KMS-11 (cell line): ENCODE results near the gene SPRED3.

Experiments used
- H2AFZ ChIP-seq: fragments of 200-600 bp; sonication (generic); 2 replicates; pipeline ENCODE4 v1.6.1; 2016; ENCODE audit warnings: antibody characterized with exemption, mixed run types, low read depth
- H3K27ac ChIP-seq: fragments of 200-600 bp; sonication (generic); 2 replicates; pipeline ENCODE4 v1.6.1; 2016; ENCODE audit warnings: mild to moderate bottlenecking, mixed run types
- H3K27me3 ChIP-seq: fragments of 200-600 bp; sonication (generic); 2 replicates; pipeline ENCODE4 v1.6.1; 2017; ENCODE audit warnings: mild to moderate bottlenecking, low read depth, mixed run types, moderate library complexity; ENCODE audit not compliant: insufficient read depth
- H3K36me3 ChIP-seq: fragments of 200-600 bp; sonication (generic); 2 replicates; pipeline ENCODE4 v1.6.1; 2017; ENCODE audit warnings: mild to moderate bottlenecking, mixed run types; ENCODE audit not compliant: insufficient read depth
- H3K4me1 ChIP-seq: fragments of 200-600 bp; sonication (generic); 2 replicates; pipeline ENCODE4 v1.6.1; 2016; ENCODE audit warnings: mild to moderate bottlenecking, low read depth, mixed run types; ENCODE audit not compliant: poor library complexity, severe bottlenecking
- H3K4me2 ChIP-seq: fragments of 200-600 bp; sonication (generic); 2 replicates; pipeline ENCODE4 v1.7.0; 2016; ENCODE audit warnings: mild to moderate bottlenecking, mixed run types
- H3K4me3 ChIP-seq: fragments of 200-600 bp; sonication (generic); IDR thresholded peaks from 2 replicates; pipeline ENCODE4 v1.6.1; 2017; ENCODE audit warnings: low read depth, low read length, mixed read lengths; ENCODE audit not compliant: insufficient read depth
- H3K79me2 ChIP-seq: fragments of 200-600 bp; sonication (generic); 2 replicates; pipeline ENCODE4 v1.6.1; 2016; ENCODE audit warnings: low read depth, mixed run types; ENCODE audit not compliant: insufficient read depth
- H3K9ac ChIP-seq: fragments of 200-600 bp; sonication (generic); 2 replicates; pipeline ENCODE4 v1.6.1; 2016; ENCODE audit warnings: mild to moderate bottlenecking, mixed run types
- H4K20me1 ChIP-seq: fragments of 200-600 bp; sonication (generic); 2 replicates; pipeline ENCODE4 v1.6.1; 2016; ENCODE audit warnings: mild to moderate bottlenecking, mixed run types; ENCODE audit not compliant: insufficient read depth
- TF ChIP-seq, protein P1 (sequence below): fragments of 200-600 bp; sonication (generic); conservative IDR thresholded peaks from 2 replicates; pipeline ENCODE4 v1.6.1; 2017; ENCODE audit warnings: low read depth, mild to moderate bottlenecking, antibody characterized with exemption, low read length, moderate library complexity, mixed read lengths

SPRED3 gene

GRCh38 chr19:38445362-38445761 lies 56.9 kb downstream of the SPRED3 start:
- H3K27me3 ChIP-seq, result peaks cover 25% of the 10 kb centered on the region; the same call in 1 of the 2 replicates
- no peaks in the 10 kb centered on the region for H3K4me1 ChIP-seq
- H3K27ac ChIP-seq, result no peak overlapping the region
- no peaks in the 10 kb centered on the region for H3K79me2 ChIP-seq
- no peak overlapping the region for H3K4me2 ChIP-seq
- no peak overlapping the region for H3K4me3 ChIP-seq
- H3K9ac ChIP-seq, result no peak overlapping the region
- H2AFZ ChIP-seq, result no peak overlapping the region
- TF ChIP-seq, protein P1, sequence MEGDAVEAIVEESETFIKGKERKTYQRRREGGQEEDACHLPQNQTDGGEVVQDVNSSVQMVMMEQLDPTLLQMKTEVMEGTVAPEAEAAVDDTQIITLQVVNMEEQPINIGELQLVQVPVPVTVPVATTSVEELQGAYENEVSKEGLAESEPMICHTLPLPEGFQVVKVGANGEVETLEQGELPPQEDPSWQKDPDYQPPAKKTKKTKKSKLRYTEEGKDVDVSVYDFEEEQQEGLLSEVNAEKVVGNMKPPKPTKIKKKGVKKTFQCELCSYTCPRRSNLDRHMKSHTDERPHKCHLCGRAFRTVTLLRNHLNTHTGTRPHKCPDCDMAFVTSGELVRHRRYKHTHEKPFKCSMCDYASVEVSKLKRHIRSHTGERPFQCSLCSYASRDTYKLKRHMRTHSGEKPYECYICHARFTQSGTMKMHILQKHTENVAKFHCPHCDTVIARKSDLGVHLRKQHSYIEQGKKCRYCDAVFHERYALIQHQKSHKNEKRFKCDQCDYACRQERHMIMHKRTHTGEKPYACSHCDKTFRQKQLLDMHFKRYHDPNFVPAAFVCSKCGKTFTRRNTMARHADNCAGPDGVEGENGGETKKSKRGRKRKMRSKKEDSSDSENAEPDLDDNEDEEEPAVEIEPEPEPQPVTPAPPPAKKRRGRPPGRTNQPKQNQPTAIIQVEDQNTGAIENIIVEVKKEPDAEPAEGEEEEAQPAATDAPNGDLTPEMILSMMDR, result no peak
- no peaks in the 10 kb centered on the region for H4K20me1 ChIP-seq
- no peaks in the 10 kb centered on the region for H3K36me3 ChIP-seq

DNA sequence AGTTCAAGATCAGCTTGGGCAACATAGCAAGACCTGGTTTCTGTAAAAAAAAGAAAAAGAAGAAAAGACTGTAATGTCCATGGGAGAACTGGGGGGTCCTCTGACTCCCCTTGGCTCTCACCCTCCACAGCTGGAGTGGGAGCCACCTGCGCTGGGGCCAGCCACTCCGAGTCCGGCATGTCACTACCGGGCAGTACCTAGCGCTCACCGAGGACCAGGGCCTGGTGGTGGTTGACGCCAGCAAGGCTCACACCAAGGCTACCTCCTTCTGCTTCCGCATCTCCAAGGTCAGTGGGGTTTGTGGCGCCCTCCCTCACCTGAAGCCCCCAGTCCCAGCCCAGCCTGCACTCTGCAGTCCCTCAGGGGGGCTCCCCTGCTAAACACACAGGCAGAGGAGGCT lies 59.7 kb downstream of the SPRED3 start:
- Histone ChIP-seq H3K4me2 (no peak overlapping the region), H3K27me3 (peaks cover 30% of the 10 kb centered on the region), H3K9ac (no peak overlapping the region), H3K27ac (no peak overlapping the region), H2AFZ (no peak overlapping the region), H3K4me3 (no peak overlapping the region), H3K36me3 (no peaks in the 10 kb centered on the region), H3K79me2 (no peaks in the 10 kb centered on the region), H4K20me1 (no peaks in the 10 kb centered on the region), H3K4me1 (no peaks in the 10 kb centered on the region)
- TF ChIP-seq, protein P1, result no peak
